IPS-NIHi7 (cell line): Measurements from ENCODE around the gene STEAP1B.

Source experiments
- DNase-seq: peaks from one replicate; pipeline ENCODE4 v3.0.0; 2012; ENCODE audit warnings: mixed read lengths; ENCODE audit errors: extremely low spot score

STEAP1B gene

DNA sequence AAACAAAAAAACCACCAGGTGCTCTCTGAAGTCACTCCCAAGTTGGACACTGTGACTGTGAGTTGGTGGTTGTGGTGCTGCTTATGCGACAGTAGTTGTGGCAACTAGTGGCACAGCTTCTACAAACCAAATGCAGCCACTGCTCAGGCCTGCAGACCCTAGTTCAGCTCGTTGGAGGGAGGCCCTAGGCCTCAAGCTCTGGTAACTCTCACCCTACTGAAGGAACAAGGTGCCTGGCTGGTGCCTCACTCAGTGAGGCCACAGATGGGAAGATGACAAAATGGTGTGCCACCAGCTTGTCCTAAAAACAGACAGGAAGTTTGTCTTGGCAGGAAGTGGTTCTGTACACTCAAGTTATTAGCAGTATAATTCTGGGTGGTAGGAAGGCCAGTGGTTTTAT lies 97.7 kb downstream of the STEAP1B start:
- no peak for DNase-seq

- no peak for DNase-seq
These were observed 98.9 kb downstream of the STEAP1B start for GRCh38 chr7:22400936-22401553.

DNA sequence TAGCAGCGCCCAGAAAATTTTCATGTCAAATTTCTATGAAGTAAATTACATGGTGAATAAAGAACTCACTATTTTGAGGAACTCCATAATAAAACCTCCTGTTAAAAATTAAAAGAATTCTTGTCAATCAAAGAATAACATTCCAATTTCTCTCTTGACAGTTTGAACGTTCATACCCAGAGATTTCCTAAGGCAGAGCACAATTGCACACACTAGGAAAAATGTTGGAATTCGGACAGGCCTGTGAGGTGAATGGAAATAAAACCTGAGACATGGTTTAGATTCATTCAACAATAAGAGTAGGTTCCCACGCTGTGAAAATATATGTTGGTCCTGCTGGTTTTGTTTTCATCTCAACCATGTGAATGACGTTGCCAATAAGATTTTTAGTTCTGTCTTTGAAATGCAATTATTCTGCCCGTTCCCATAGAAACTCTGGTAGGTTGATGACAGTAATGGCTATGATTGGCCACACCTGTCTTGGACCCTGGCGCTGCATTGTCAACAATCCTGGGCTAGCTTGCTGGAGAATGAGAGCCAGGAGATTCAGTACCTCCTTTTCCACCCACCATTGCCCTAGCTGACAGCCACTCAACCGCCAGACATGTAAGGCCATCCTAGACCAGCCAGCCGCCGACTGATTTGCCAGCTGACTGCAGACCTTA lies 99.7 kb downstream of the STEAP1B start:
- DNase-seq, result no peak

GRCh38 chr7:22399546-22399945 lies 100.4 kb downstream of the STEAP1B start:
- DNase-seq, result no peak

DNA sequence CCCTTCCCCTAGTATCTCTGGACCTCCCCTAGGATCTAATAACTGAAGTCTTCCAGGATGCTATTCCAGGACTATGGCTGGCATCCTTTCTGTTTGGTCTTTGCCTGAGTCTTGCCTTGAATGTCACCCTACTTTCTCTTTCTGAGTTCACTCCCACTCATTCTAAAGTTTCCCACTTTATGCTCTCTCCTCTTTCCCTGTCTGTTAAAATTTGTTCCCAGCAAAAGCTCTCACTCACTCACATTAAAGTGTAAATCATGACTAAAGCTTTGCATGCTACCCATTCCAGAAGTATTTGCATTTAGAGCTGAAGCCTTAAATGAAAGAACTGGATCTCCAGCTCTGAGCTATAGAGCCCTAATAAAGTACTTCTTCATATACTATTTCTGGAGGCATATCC lies 100.9 kb downstream of the STEAP1B start:
- DNase-seq, result no peak

DNA sequence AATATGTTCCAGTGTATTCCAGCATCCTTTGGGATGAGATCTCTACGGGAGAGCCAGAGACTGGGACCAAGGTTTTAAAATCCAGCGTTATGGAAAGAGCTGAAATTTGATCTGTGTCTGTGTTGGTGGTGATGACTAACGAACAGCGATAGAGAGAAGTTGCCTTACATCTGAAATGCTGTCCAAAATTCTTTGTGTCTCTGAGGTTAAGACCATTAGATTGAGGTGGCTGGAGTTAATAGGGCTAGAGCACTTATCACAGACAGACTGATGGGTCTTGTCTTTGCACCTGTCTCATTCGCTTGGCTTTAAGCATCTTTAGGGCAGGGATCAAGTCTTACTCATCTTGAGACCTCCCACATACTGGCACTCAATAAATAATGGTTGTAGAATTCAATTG lies 102.0 kb downstream of the STEAP1B start:
- DNase-seq, result no peak

GRCh38 chr7:22395222-22395621 lies 104.8 kb downstream of the STEAP1B start:
- no peak for DNase-seq

GRCh38 chr7:22394739-22395138 lies 105.2 kb downstream of the STEAP1B start:
- no peak for DNase-seq

DNA sequence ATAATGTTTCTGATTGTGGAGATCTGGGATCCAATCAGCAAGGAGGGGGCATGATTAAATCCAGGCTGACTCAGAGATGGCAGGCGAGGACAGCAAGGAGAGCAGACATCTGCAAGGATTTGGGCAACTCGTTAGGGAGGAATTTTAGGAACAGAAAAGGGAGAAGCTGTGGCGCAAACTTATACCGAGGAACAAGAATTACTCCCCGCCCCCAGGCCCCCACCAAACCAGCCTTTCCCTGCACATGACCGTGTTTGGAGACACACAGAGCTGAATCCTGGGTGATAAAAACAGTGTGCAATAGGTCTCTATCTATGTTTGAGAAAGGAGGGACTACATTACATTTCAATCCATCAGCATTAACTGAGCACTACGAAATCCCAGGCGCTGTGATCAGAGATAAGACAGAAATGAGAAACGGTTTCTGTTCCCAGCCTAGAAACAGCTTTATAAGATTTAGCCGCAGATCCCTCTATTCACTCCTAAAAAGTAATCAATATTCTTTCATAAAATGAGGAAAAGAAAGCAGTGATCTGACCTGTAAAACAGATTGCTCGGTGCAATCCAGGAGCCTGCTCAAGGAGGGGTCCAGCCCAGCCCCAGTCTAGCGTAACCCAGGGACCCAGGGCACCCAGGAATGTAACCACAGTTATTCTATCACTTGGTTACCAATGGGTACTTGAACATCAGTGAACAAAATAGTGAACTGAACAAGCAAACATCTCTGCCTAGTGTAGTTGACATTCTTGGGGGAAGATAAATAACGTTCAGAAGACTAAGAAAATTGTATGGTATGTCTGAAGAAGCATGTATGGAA lies 105.9 kb downstream of the STEAP1B start:
- no peak for DNase-seq

- no peak for DNase-seq
These were observed 109.5 kb downstream of the STEAP1B start for GRCh38 chr7:22390516-22390915.

DNA sequence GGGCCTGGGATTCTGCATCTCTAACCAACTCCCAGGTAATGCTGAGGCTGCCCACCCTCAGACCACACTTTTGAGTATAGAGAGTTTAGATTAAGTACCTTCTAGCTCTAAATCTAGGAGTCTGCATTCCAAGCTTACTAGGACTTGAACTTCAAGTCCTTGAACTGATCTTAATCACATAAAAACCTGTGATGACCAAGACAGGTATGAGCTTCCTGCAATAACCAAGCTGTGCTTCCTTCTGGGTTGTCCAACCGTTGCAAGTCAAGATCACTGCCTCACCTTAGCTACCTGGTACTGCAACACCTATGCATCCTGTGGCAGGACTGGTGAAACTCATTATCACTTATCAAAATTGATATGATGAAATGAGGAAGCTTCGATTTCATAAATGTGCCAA lies 110.1 kb downstream of the STEAP1B start:
- no peak for DNase-seq

GRCh38 chr7:22387583-22387982 lies 112.4 kb downstream of the STEAP1B start:
- DNase-seq, result no peak

GRCh38 chr7:22386865-22387264 lies 113.1 kb downstream of the STEAP1B start:
- no peak for DNase-seq

DNA sequence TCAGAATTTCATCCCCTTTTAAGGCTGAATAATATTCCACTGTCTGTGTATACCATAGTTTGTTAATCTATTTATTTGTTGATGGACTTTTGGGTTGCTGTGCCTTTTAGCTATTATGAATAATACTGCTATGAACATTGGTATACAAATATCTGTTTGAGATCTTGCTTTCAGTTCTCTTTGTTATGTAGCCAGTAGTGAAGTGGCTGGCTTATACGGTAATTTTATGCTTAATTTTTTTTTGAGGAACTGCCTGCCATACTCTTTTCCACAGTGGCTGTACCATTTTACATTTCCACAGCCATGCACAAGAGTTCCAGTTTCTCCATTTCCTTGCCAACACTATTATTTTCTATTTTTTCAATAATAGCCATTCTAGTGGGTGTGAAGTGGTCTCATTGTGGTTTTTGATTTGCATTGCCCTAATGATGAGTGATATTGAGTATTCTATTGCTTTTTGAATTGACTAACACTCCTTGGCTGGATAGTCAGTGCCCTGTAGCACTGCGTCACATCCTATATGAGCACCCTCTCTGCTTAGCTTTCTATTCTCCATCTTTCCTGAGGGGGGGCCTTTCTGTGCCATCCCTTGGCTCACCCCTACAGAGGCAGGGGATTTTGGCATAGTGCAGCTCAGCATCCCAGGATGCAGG lies 113.7 kb downstream of the STEAP1B start:
- DNase-seq, result no peak

- DNase-seq, result no peak
These were observed 114.7 kb downstream of the STEAP1B start for GRCh38 chr7:22385326-22385725.

DNA sequence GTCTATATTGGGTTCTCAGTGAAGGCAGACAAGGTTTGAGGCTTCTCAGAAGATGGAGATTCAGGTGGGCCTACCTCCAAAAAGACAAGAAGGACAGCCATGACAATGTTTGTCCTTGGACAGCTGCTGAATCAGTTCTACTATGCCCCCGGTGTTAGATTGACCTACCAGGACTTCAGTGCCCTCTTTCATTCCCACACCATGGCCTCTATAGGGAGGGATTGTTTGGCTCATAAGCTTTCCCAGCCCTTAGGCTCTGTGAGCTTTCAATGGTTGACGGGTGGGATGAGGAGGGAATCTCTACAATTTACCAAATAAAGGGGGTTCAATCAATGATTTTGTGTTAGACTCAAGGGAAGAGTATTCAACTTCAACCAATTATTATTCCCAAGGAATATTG lies 119.7 kb downstream of the STEAP1B start:
- DNase-seq, result no peak

- DNase-seq, result no peak
These were observed 121.6 kb downstream of the STEAP1B start for GRCh38 chr7:22378199-22378980.

- DNase-seq, result no peak
These were observed 122.3 kb downstream of the STEAP1B start for GRCh38 chr7:22377703-22378102.

DNA sequence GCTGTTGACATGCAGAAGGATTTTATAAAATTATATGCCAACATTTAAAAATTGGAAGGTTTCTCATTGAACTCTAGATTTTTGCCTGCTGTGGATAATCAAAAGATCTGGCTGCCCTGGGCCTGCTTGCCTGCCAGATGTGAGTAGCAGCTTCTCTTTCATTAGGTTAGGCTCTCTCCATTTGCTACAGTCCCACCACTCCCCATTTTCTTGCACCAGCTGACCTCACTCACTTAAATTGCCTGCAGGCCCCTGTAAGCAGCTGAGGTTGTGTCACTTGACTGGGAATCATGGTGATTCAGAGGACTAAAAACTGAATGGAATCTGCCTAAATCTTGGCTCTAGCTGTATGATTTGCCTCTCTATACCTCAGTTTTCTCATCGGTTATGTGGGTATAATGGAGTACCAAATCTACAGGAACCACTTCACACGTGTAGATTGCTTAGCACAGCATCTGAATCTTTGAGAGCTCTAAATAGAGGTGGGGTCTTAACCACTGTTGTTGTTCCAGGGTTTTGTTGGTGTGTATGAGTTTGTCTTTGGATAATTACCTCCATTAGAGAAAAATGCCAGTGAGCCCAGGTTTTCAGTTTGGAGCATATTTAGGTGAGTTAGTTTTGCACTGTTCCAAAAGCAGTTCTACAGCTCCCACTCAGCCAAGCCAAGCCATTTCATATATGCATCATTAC lies 124.5 kb downstream of the STEAP1B start:
- no peak for DNase-seq

GRCh38 chr7:22373911-22374310 lies 126.1 kb downstream of the STEAP1B start:
- DNase-seq, result no peak

GRCh38 chr7:22373388-22373787 lies 126.6 kb downstream of the STEAP1B start:
- DNase-seq, result no peak
